ENCODE data around the gene PPP1R13B. TPM values are rescaled to one million over a fixed set of nuclear protein-coding genes. Genes with fewer than 3 reads are reported as not detected.

PPP1R13B gene
- polyA plus RNA-seq, 1 donor (not counting 4 experiments of a cell fraction or from before 2014, with no cell fraction given): 7.7 TPM

DNA sequence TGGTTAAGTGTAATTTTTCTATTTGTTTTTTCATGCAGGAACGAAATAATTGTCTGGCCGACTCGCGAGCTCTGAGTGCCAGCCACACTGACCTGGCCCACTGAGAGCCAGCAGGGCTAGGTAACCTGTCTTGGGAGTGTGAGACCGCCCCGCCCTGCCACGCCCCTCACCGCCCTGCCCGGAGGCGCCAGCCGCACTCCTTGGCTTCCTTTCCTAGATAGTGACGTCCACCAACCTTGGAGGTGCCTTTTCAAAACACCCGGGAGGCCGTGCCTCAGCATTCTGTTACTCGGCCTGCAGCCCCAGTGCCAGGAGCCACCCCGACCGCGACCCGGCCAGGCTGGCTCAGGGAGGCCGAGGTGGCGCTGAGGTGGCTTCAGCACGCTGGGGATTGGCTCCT is 153.9 kb downstream of the PPP1R13B start:
- peak overlapping the region; percentile 28 for H3K27ac ChIP-seq (ENCODE audit: control insufficient read depth, insufficient read depth, low read length)
- H4K20me1 ChIP-seq (ENCODE audit: control insufficient read depth, extremely low read depth, insufficient read depth, low read length): peaks cover 28% of the 10 kb centered on the region
- no peaks in the 10 kb centered on the region for H3K27me3 ChIP-seq (ENCODE audit: control insufficient read depth, extremely low read depth, insufficient read depth, low read length)
- TF ChIP-seq, protein P1, sequence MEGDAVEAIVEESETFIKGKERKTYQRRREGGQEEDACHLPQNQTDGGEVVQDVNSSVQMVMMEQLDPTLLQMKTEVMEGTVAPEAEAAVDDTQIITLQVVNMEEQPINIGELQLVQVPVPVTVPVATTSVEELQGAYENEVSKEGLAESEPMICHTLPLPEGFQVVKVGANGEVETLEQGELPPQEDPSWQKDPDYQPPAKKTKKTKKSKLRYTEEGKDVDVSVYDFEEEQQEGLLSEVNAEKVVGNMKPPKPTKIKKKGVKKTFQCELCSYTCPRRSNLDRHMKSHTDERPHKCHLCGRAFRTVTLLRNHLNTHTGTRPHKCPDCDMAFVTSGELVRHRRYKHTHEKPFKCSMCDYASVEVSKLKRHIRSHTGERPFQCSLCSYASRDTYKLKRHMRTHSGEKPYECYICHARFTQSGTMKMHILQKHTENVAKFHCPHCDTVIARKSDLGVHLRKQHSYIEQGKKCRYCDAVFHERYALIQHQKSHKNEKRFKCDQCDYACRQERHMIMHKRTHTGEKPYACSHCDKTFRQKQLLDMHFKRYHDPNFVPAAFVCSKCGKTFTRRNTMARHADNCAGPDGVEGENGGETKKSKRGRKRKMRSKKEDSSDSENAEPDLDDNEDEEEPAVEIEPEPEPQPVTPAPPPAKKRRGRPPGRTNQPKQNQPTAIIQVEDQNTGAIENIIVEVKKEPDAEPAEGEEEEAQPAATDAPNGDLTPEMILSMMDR (optimal IDR thresholded peaks at IDR 0.05 in 1 of 3, IDR thresholded peaks at IDR 0.05 in 1 of 3, conservative IDR thresholded peaks at IDR 0.05 in 1 of 3; ENCODE audit: extremely low read depth in 1 of 3, insufficient read depth in 2 of 3, low read length in 3 of 3): no peak
- no peak for TF ChIP-seq EZH2 (IDR thresholded peaks at IDR 0.05; ENCODE audit: low read length)
- no peaks in the 10 kb centered on the region for H3K9me1 ChIP-seq (ENCODE audit: control insufficient read depth, extremely low read depth, insufficient read depth, low read length)
- no peak for DNase-seq (ENCODE audit: low read depth, low spot score)
- peaks cover 14% of the 10 kb centered on the region for H3K79me2 ChIP-seq (ENCODE audit: control insufficient read depth, insufficient read depth, low read length)
- no peak for FAIRE-seq
- H3K9me3 ChIP-seq (ENCODE audit: control insufficient read depth, low read depth, low read length): no peaks in the 10 kb centered on the region
- H2AFZ ChIP-seq (ENCODE audit: control insufficient read depth, low read length): no peak overlapping the region
- no peak overlapping the region for H3K9ac ChIP-seq (ENCODE audit: control insufficient read depth, extremely low read depth, insufficient read depth, low read length)
- peaks cover 32% of the 10 kb centered on the region for H3K4me1 ChIP-seq (ENCODE audit: control insufficient read depth, extremely low read depth, insufficient read depth, low read length)
- peaks cover 22 to 37% of the 10 kb centered on the region in 2 experiments for H3K36me3 ChIP-seq (ENCODE audit: control insufficient read depth in 2 of 2, extremely low read depth in 1 of 2, insufficient read depth in 2 of 2, low read length in 2 of 2)
- no peak overlapping the region for H3K4me3 ChIP-seq (ENCODE audit: control insufficient read depth in 2 of 3, extremely low read depth in 1 of 3, insufficient read depth in 2 of 3, low read depth in 1 of 3, low read length in 3 of 3)
- H3K4me2 ChIP-seq (ENCODE audit: control insufficient read depth, extremely low read depth, insufficient read depth, low read depth, low read length): no peak overlapping the region
- dilution Hi-C loops (cut with MboI; ENCODE audit: extremely low pct_ligation_motif_present, low sequenced_read_pairs): no loop called here

DNA sequence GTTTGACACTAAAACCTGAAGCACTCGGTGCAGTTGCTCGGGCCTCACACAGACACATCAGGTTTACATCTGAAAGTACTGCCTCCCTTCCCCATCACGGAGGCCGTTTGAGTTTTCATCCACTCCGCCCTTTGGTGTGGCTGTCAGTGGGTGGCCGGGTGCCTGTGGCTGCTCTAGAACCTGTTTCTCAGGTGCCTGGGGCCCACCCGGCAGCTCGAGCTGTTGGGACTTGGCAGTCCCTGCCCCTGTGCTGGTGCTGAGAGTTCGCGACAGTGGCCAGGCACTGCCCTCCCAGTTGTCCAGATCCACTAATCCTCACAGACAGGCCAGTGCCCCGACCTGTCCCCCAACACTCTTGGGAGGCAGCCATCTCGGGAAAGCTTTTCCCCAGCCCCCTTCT is 154.5 kb downstream of the PPP1R13B start:
- H3K4me2 ChIP-seq (ENCODE audit: control insufficient read depth, extremely low read depth, insufficient read depth, low read depth, low read length): no peak overlapping the region
- FAIRE-seq (no peak), DNase-seq (ENCODE audit: low read depth, low spot score) (no peak)
- peaks cover 14% of the 10 kb centered on the region for H3K79me2 ChIP-seq (ENCODE audit: control insufficient read depth, insufficient read depth, low read length)
- H3K9me3 ChIP-seq (ENCODE audit: control insufficient read depth, low read depth, low read length): no peaks in the 10 kb centered on the region
- no peak overlapping the region for H2AFZ ChIP-seq (ENCODE audit: control insufficient read depth, low read length)
- H3K27me3 ChIP-seq (ENCODE audit: control insufficient read depth, extremely low read depth, insufficient read depth, low read length): no peaks in the 10 kb centered on the region
- H3K36me3 ChIP-seq (ENCODE audit: control insufficient read depth in 2 of 2, extremely low read depth in 1 of 2, insufficient read depth in 2 of 2, low read length in 2 of 2): peaks cover 20 to 40% of the 10 kb centered on the region in 2 experiments
- peak overlapping the region; percentile 24 for H3K9ac ChIP-seq (ENCODE audit: control insufficient read depth, extremely low read depth, insufficient read depth, low read length)
- dilution Hi-C loops (cut with MboI; ENCODE audit: extremely low pct_ligation_motif_present, low sequenced_read_pairs): no loop called here
- H3K4me3 ChIP-seq (ENCODE audit: control insufficient read depth in 2 of 3, extremely low read depth in 1 of 3, insufficient read depth in 2 of 3, low read depth in 1 of 3, low read length in 3 of 3): no peak overlapping the region
- H3K9me1 ChIP-seq (ENCODE audit: control insufficient read depth, extremely low read depth, insufficient read depth, low read length): no peaks in the 10 kb centered on the region
- peaks cover 26% of the 10 kb centered on the region for H3K4me1 ChIP-seq (ENCODE audit: control insufficient read depth, extremely low read depth, insufficient read depth, low read length)
- H4K20me1 ChIP-seq (ENCODE audit: control insufficient read depth, extremely low read depth, insufficient read depth, low read length): peaks cover 26% of the 10 kb centered on the region
- TF ChIP-seq EZH2 (IDR thresholded peaks at IDR 0.05; ENCODE audit: low read length): no peak
- TF ChIP-seq, protein P1 (optimal IDR thresholded peaks at IDR 0.05 in 1 of 3, IDR thresholded peaks at IDR 0.05 in 1 of 3, conservative IDR thresholded peaks at IDR 0.05 in 1 of 3; ENCODE audit: extremely low read depth in 1 of 3, insufficient read depth in 2 of 3, low read length in 3 of 3): no peak
- peak overlapping the region; percentile 28 for H3K27ac ChIP-seq (ENCODE audit: control insufficient read depth, insufficient read depth, low read length)
